Nucleus accumbens (tissue), 56 donors: ENCODE results near the gene PTPRN2.

Experiments
- DNase-seq, 56 donors: peaks; one replicate each; lab custom pipeline; 2025; lab: John Stamatoyannopoulos, UW

The PTPRN2 gene

GRCh38 chr7:157589680-157590079 lies 997.9 kb downstream of the PTPRN2 start:
- no peak for DNase-seq

- peak in 4 of 56 donors; percentile 12 to 31 (median 21) for DNase-seq
Observed at GRCh38 chr7:157587805-157588560, 999.6 kb downstream of the PTPRN2 start.

GRCh38 chr7:157587051-157587804 lies 1000.4 kb downstream of the PTPRN2 start:
- no peak for DNase-seq

- no peak for DNase-seq
Observed at GRCh38 chr7:157586426-157586955, 1001.1 kb downstream of the PTPRN2 start.

GRCh38 chr7:157585113-157585861 lies 1002.3 kb downstream of the PTPRN2 start:
- no peak for DNase-seq

GRCh38 chr7:157584420-157584819 lies 1003.2 kb downstream of the PTPRN2 start:
- peak in 31 of 56 donors; percentile 9 to 86 (median 45) for DNase-seq

- no peak for DNase-seq
Observed at GRCh38 chr7:157581740-157582139, 1005.9 kb downstream of the PTPRN2 start.

- no peak for DNase-seq
Observed at GRCh38 chr7:157580324-157580723, 1007.3 kb downstream of the PTPRN2 start.

- no peak for DNase-seq
Observed at GRCh38 chr7:157579425-157579824, 1008.2 kb downstream of the PTPRN2 start.

- DNase-seq, result no peak
Observed at GRCh38 chr7:157577796-157578339, 1009.8 kb downstream of the PTPRN2 start.

- no peak for DNase-seq
Observed at GRCh38 chr7:157577061-157577460, 1010.6 kb downstream of the PTPRN2 start.

GRCh38 chr7:157576415-157576814 lies 1011.2 kb downstream of the PTPRN2 start:
- DNase-seq, result no peak

- no peak for DNase-seq
Observed at GRCh38 chr7:157575777-157576176, 1011.8 kb downstream of the PTPRN2 start.

- DNase-seq, result no peak
Observed at GRCh38 chr7:157574914-157575586, 1012.6 kb downstream of the PTPRN2 start.

GRCh38 chr7:157574120-157574825 lies 1013.4 kb downstream of the PTPRN2 start:
- no peak for DNase-seq

GRCh38 chr7:157573244-157573643 lies 1014.4 kb downstream of the PTPRN2 start:
- DNase-seq, result no peak

- DNase-seq, result no peak
Observed at GRCh38 chr7:157572622-157573021, 1015.0 kb downstream of the PTPRN2 start.

GRCh38 chr7:157570531-157571200 lies 1017.0 kb downstream of the PTPRN2 start:
- no peak for DNase-seq

GRCh38 chr7:157569967-157570366 lies 1017.7 kb downstream of the PTPRN2 start:
- no peak for DNase-seq
